KMS-11 (cell line): Measurements from ENCODE around the gene KAZALD1.

Experiments
- H2AFZ ChIP-seq: fragments of 200-600 bp; sonication (generic); 2 replicates; pipeline ENCODE4 v1.6.1; 2016; ENCODE audit warnings: antibody characterized with exemption, mixed run types, low read depth
- H3K27ac ChIP-seq: fragments of 200-600 bp; sonication (generic); 2 replicates; pipeline ENCODE4 v1.6.1; 2016; ENCODE audit warnings: mild to moderate bottlenecking, mixed run types
- H3K27me3 ChIP-seq: fragments of 200-600 bp; sonication (generic); 2 replicates; pipeline ENCODE4 v1.6.1; 2017; ENCODE audit warnings: mild to moderate bottlenecking, low read depth, mixed run types, moderate library complexity; ENCODE audit not compliant: insufficient read depth
- H3K36me3 ChIP-seq: fragments of 200-600 bp; sonication (generic); 2 replicates; pipeline ENCODE4 v1.6.1; 2017; ENCODE audit warnings: mild to moderate bottlenecking, mixed run types; ENCODE audit not compliant: insufficient read depth
- H3K4me1 ChIP-seq: fragments of 200-600 bp; sonication (generic); 2 replicates; pipeline ENCODE4 v1.6.1; 2016; ENCODE audit warnings: mild to moderate bottlenecking, low read depth, mixed run types; ENCODE audit not compliant: poor library complexity, severe bottlenecking
- H3K4me2 ChIP-seq: fragments of 200-600 bp; sonication (generic); 2 replicates; pipeline ENCODE4 v1.7.0; 2016; ENCODE audit warnings: mild to moderate bottlenecking, mixed run types
- H3K4me3 ChIP-seq: fragments of 200-600 bp; sonication (generic); IDR thresholded peaks from 2 replicates; pipeline ENCODE4 v1.6.1; 2017; ENCODE audit warnings: low read depth, low read length, mixed read lengths; ENCODE audit not compliant: insufficient read depth
- H3K79me2 ChIP-seq: fragments of 200-600 bp; sonication (generic); 2 replicates; pipeline ENCODE4 v1.6.1; 2016; ENCODE audit warnings: low read depth, mixed run types; ENCODE audit not compliant: insufficient read depth
- H3K9ac ChIP-seq: fragments of 200-600 bp; sonication (generic); 2 replicates; pipeline ENCODE4 v1.6.1; 2016; ENCODE audit warnings: mild to moderate bottlenecking, mixed run types
- H4K20me1 ChIP-seq: fragments of 200-600 bp; sonication (generic); 2 replicates; pipeline ENCODE4 v1.6.1; 2016; ENCODE audit warnings: mild to moderate bottlenecking, mixed run types; ENCODE audit not compliant: insufficient read depth
- CTCF ChIP-seq: fragments of 200-600 bp; sonication (generic); conservative IDR thresholded peaks from 2 replicates; pipeline ENCODE4 v1.6.1; 2017; ENCODE audit warnings: low read depth, mild to moderate bottlenecking, antibody characterized with exemption, low read length, moderate library complexity, mixed read lengths

The KAZALD1 gene

GRCh38 chr10:101041252-101041761 lies 20.5 kb upstream of the KAZALD1 start:
- Histone ChIP-seq H3K79me2 (no peaks in the 10 kb centered on the region), H4K20me1 (no peaks in the 10 kb centered on the region), H3K27ac (no peak overlapping the region), H3K4me3 (no peak overlapping the region), H3K4me2 (no peak overlapping the region; the same call in 1 of the 2 replicates), H2AFZ (no peak overlapping the region), H3K9ac (no peak overlapping the region), H3K27me3 (no peaks in the 10 kb centered on the region), H3K36me3 (no peaks in the 10 kb centered on the region), H3K4me1 (peaks cover 23% of the 10 kb centered on the region)
- peak; percentile 77 for TF ChIP-seq CTCF

GRCh38 chr10:101042118-101042517 lies 19.7 kb upstream of the KAZALD1 start:
- peak overlapping the region; percentile 88; the same call in 1 of the 2 replicates for H2AFZ ChIP-seq
- H3K79me2 ChIP-seq: no peaks in the 10 kb centered on the region
- no peak overlapping the region for H3K9ac ChIP-seq
- H3K27me3 ChIP-seq: no peaks in the 10 kb centered on the region
- no peak overlapping the region for H3K4me3 ChIP-seq
- H4K20me1 ChIP-seq: no peaks in the 10 kb centered on the region
- H3K36me3 ChIP-seq: no peaks in the 10 kb centered on the region
- H3K4me2 ChIP-seq: peak overlapping the region; percentile 85; the same call in 1 of the 2 replicates
- TF ChIP-seq CTCF: no peak
- H3K27ac ChIP-seq: no peak overlapping the region
- H3K4me1 ChIP-seq: peaks cover 23% of the 10 kb centered on the region

GRCh38 chr10:101042667-101043362 lies 19.0 kb upstream of the KAZALD1 start:
- Histone ChIP-seq H3K79me2 (no peaks in the 10 kb centered on the region), H3K9ac (peak overlapping the region; percentile 63; the same call in 1 of the 2 replicates), H3K27ac (peak overlapping the region; percentile 23; the same call in 1 of the 2 replicates), H3K36me3 (no peaks in the 10 kb centered on the region), H4K20me1 (no peaks in the 10 kb centered on the region), H2AFZ (peak overlapping the region; percentile 88; the same call in 1 of the 2 replicates), H3K4me1 (peaks cover 23% of the 10 kb centered on the region), H3K4me2 (peak overlapping the region; percentile 85), H3K27me3 (no peaks in the 10 kb centered on the region), H3K4me3 (no peak overlapping the region)
- TF ChIP-seq CTCF: no peak

GRCh38 chr10:101043363-101043707 lies 18.5 kb upstream of the KAZALD1 start:
- Histone ChIP-seq H3K4me3 (no peak overlapping the region), H3K27me3 (no peaks in the 10 kb centered on the region), H3K79me2 (no peaks in the 10 kb centered on the region), H3K4me1 (peaks cover 23% of the 10 kb centered on the region), H2AFZ (peak overlapping the region; percentile 88; the same call in 1 of the 2 replicates), H3K36me3 (no peaks in the 10 kb centered on the region), H3K9ac (peak overlapping the region; percentile 63; the same call in 1 of the 2 replicates), H3K4me2 (peak overlapping the region; percentile 85), H4K20me1 (no peaks in the 10 kb centered on the region), H3K27ac (peak overlapping the region; percentile 23; the same call in 1 of the 2 replicates)
- TF ChIP-seq CTCF: no peak
